IgD-negative memory B cell (primary cell): ENCODE data around the gene GLI3. TPM values are rescaled to one million over a fixed set of nuclear protein-coding genes. Genes with fewer than 3 reads are reported as not detected.

Source experiments
- H3K27ac Mint-ChIP-seq, 3 donors: one replicate each; pipeline ENCODE4 v1.8.0; 2020 to 2022; ENCODE audit warnings: mild to moderate bottlenecking in 3 of 3, mixed read lengths in 3 of 3, moderate library complexity in 1 of 3
- H3K27me3 Mint-ChIP-seq: one replicate; pipeline ENCODE4 v1.8.0; 2021; ENCODE audit warnings: mixed read lengths
- H3K36me3 Mint-ChIP-seq: one replicate; pipeline ENCODE4 v1.8.0; 2020; ENCODE audit warnings: mild to moderate bottlenecking, mixed read lengths
- H3K4me1 Mint-ChIP-seq, 3 donors: one replicate each; pipeline ENCODE4 v1.8.0; 2020 to 2022; ENCODE audit warnings: mixed read lengths in 3 of 3, mild to moderate bottlenecking in 1 of 3
- H3K4me3 Mint-ChIP-seq, 4 donors: one replicate each; pipeline ENCODE4 v1.8.0; 2020 to 2022; ENCODE audit warnings: mild to moderate bottlenecking in 4 of 4, mixed read lengths in 4 of 4, moderate library complexity in 3 of 4
- H3K9me3 Mint-ChIP-seq, 3 donors: one replicate each; pipeline ENCODE4 v1.8.0; 2020 to 2021; ENCODE audit warnings: mixed read lengths in 3 of 3, mild to moderate bottlenecking in 1 of 3
- polyA plus RNA-seq: library from polyadenylated mRNA; unstranded; fragments of 300-500 nt; fragmentation: Illumina TruSeq; gene quantifications from one replicate; pipeline ENCODE4 v1.2.3, GENCODE V29; 2021

GLI3 gene
- polyA plus RNA-seq, 1 donor from 2014 or later: not detected

- H3K27me3 Mint-ChIP-seq: peaks cover 13% of the 10 kb centered on the region
These were observed 220.5 kb downstream of the GLI3 start for GRCh38 chr7:42016517-42016916.

DNA sequence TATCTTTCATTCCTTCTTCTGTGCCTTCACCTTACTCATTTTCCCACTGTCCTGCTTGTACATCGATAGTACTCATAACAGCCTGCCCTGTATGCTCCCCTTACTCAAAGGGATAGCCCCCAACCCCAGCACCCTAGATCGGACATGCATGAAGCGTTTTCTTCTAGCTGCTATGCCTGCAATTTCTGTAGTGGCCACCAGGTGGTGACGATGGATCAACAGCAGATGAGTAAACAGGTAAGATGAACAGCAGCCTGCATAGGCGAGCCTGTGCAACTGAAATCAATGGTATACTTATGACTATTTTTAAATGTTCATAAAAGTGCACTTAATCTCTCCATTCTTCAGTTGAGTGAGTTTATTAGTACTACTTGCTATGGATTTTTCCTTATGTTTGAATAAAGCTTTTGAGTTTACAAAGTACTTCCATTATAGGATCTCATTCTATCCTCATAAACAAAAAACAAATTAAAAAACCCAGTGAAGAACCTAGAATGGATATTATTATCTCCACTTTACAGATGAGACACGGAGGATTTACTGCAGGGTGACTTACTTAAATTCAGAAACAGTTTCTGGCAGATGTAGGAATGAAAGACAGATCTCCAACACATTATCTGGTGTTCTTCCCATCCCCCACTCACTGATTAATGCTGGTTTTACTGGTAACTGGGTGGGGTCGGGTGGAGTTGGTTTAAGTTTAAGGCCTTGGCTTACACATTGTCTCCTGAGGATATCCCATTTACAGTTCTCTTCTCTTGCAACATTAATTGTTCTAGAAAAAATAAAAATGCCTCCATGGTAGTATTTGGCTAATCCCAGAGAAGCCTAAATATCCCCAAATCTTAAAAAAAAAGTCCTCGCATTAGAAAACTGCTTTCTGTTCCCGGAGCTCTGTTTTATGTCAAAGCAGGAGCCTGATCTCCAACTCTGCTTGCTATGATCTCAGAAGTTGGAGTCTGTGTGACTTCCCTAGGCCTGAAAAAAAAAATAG, 222.1 kb downstream of the GLI3 start:
- Mint-ChIP-seq H3K36me3 (peaks cover 8% of the 10 kb centered on the region), H3K9me3 (peaks cover 7 to 16% (median 11%) of the 10 kb centered on the region in 3 donors), H3K4me1 (peaks cover 6 to 16% (median 15%) of the 10 kb centered on the region in 3 donors), H3K4me3 (no peak overlapping the region), H3K27me3 (peaks cover 12% of the 10 kb centered on the region), H3K27ac (no peak overlapping the region)

More at GRCh38 chr7:42016517-42016916, 220.5 kb downstream of the GLI3 start:
- H3K27ac Mint-ChIP-seq: no peak overlapping the region
- H3K4me3 Mint-ChIP-seq: peak overlapping the region in 1 of 4 donors; percentile 74
- peaks cover 7 to 16% (median 11%) of the 10 kb centered on the region in 3 donors for H3K9me3 Mint-ChIP-seq
- peaks cover 6 to 16% (median 15%) of the 10 kb centered on the region in 3 donors for H3K4me1 Mint-ChIP-seq
- peaks cover 8% of the 10 kb centered on the region for H3K36me3 Mint-ChIP-seq

DNA sequence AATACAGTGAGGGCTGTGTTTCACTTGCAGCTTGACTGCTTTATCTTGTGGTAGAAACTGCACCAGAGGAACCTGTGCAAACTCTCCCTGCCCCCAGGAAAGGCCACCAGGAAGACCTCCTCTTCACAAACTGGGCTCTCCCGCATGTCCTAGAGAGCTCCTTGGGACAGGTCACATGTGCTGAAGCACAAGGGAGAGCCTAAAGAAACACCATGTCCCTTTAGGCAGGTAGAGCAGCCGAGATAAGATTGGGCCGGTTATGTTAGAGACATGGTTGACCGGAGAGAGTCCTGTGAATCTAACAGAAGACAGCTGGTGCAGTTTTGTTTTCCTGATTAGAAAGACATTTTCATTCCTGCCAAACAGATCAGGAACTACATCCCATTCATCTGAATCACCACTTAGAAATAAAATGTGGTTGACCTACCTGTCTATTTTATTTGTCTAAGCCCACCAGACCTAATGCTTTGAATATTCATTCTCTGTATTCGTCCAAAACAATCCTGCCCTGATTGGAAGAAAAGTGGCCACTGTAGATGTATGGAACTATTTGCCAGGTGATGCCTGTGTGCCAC, 224.1 kb downstream of the GLI3 start:
- Mint-ChIP-seq H3K27ac (no peak overlapping the region), H3K9me3 (peaks cover 7 to 16% (median 11%) of the 10 kb centered on the region in 3 donors), H3K4me1 (peaks cover 8 to 10% (median 9%) of the 10 kb centered on the region in 3 donors), H3K36me3 (peaks cover 8% of the 10 kb centered on the region), H3K4me3 (no peak overlapping the region), H3K27me3 (peaks cover 10% of the 10 kb centered on the region)

GRCh38 chr7:42012313-42012712, 224.7 kb downstream of the GLI3 start:
- Mint-ChIP-seq H3K27me3 (peaks cover 8% of the 10 kb centered on the region), H3K9me3 (peaks cover 7 to 16% (median 11%) of the 10 kb centered on the region in 3 donors), H3K36me3 (peaks cover 8% of the 10 kb centered on the region), H3K4me1 (peaks cover 3 to 4% (median 4%) of the 10 kb centered on the region in 3 donors), H3K27ac (no peak overlapping the region), H3K4me3 (no peak overlapping the region)

- Mint-ChIP-seq H3K27ac (no peak overlapping the region), H3K36me3 (peaks cover 8% of the 10 kb centered on the region), H3K27me3 (peaks cover 4% of the 10 kb centered on the region), H3K4me1 (peaks cover 0 to 3% (median 0%) of the 10 kb centered on the region in 3 donors), H3K9me3 (peaks cover 7 to 16% (median 11%) of the 10 kb centered on the region in 3 donors), H3K4me3 (no peak overlapping the region)
These were observed 225.2 kb downstream of the GLI3 start for GRCh38 chr7:42011846-42012245.

DNA sequence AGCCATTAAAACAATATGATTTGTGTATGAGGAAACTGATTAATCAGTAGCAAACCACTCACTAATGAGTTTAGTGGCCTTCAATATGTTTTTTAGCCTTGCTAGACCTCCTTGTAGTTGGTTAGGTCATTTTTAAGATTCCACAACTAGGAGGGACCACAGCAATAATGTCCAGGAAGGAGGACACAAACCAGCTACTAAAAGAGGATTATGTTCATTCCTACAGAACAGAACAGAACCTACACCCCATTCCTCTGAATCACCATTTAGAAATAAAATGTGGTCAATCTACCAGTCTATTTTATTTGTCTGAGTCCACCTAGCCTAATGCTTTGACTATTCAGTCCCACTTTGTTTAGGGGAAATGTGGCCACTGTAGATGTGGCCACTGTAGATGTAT, 226.3 kb downstream of the GLI3 start:
- H3K27me3 Mint-ChIP-seq: peaks cover 2% of the 10 kb centered on the region
- H3K9me3 Mint-ChIP-seq: peaks cover 3 to 16% (median 7%) of the 10 kb centered on the region in 3 donors
- H3K27ac Mint-ChIP-seq: no peak overlapping the region
- H3K36me3 Mint-ChIP-seq: peaks cover 6% of the 10 kb centered on the region
- H3K4me3 Mint-ChIP-seq: no peak overlapping the region
- H3K4me1 Mint-ChIP-seq: peaks cover 0 to 3% (median 0%) of the 10 kb centered on the region in 3 donors

- Mint-ChIP-seq H3K36me3 (no peaks in the 10 kb centered on the region), H3K4me1 (peaks cover 0 to 2% (median 0%) of the 10 kb centered on the region in 3 donors), H3K27ac (no peak overlapping the region), H3K9me3 (no peaks in the 10 kb centered on the region), H3K27me3 (peaks cover 2% of the 10 kb centered on the region), H3K4me3 (no peak overlapping the region)
These were observed 230.1 kb downstream of the GLI3 start for GRCh38 chr7:42006801-42007513.

DNA sequence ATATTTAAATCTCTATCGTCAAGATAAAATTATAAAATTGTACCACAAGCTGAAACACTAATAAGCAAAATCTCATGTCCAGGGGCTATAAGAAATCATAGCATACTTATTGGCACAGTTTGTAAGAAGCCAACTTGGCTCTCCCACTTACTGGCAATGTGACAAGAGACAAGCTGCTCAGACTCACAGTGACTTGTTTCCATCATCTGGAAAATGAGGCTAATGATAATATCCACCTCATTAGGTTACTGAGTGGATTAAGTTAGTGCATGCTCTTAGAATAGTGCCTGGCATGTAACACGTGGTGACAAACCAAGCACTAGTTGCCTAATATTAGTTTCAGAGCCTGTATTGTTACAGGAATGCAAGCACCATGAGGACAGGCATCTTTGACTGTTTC, 234.4 kb downstream of the GLI3 start:
- H3K36me3 Mint-ChIP-seq: peaks cover 2% of the 10 kb centered on the region
- H3K9me3 Mint-ChIP-seq: peaks cover 0 to 1% (median 0%) of the 10 kb centered on the region in 3 donors

GRCh38 chr7:41999736-42000283, 237.2 kb downstream of the GLI3 start:
- peaks cover 2% of the 10 kb centered on the region for H3K36me3 Mint-ChIP-seq
- H3K4me3 Mint-ChIP-seq: peak overlapping the region in 1 of 4 donors; percentile 42
- peaks cover 0 to 14% (median 7%) of the 10 kb centered on the region in 3 donors for H3K4me1 Mint-ChIP-seq
- H3K27me3 Mint-ChIP-seq: peaks cover 12% of the 10 kb centered on the region
- H3K27ac Mint-ChIP-seq: no peak overlapping the region
- peaks cover 0 to 1% (median 0%) of the 10 kb centered on the region in 3 donors for H3K9me3 Mint-ChIP-seq

More for the DNA sequence above, 234.4 kb downstream of the GLI3 start:
- Mint-ChIP-seq H3K27ac (no peak overlapping the region), H3K27me3 (peaks cover 12% of the 10 kb centered on the region), H3K4me1 (peaks cover 0 to 11% (median 6%) of the 10 kb centered on the region in 3 donors), H3K4me3 (no peak overlapping the region)

- H3K27ac Mint-ChIP-seq: no peak overlapping the region
- H3K36me3 Mint-ChIP-seq: peaks cover 2% of the 10 kb centered on the region
- H3K4me3 Mint-ChIP-seq: no peak overlapping the region
- peaks cover 0 to 1% (median 0%) of the 10 kb centered on the region in 3 donors for H3K9me3 Mint-ChIP-seq
- peaks cover 0 to 14% (median 7%) of the 10 kb centered on the region in 3 donors for H3K4me1 Mint-ChIP-seq
- H3K27me3 Mint-ChIP-seq: peaks cover 12% of the 10 kb centered on the region
These were observed 239.0 kb downstream of the GLI3 start for GRCh38 chr7:41998041-41998440.

DNA sequence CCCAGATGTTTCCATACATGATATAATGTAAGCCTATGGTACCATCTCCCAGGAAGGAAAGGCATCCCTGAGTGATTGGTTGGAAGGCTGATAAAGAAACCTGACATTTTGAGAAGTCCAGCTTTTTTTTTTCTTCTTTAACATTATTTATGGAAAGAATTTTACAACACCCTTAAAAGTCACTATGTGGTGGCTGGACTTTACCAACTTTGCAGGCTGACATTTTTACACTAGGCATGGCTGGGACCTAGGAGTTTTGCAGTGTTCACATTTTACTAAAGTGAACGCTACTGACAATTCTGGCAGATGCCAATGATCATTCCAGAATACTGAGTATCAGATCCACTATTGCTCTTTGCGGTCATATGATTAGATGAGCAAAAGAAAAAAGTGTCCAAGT, 239.9 kb downstream of the GLI3 start:
- H3K27ac Mint-ChIP-seq: no peak overlapping the region
- H3K36me3 Mint-ChIP-seq: peaks cover 2% of the 10 kb centered on the region
- peaks cover 12% of the 10 kb centered on the region for H3K27me3 Mint-ChIP-seq
- H3K4me1 Mint-ChIP-seq: peaks cover 0 to 14% (median 7%) of the 10 kb centered on the region in 3 donors
- peaks cover 0 to 1% (median 0%) of the 10 kb centered on the region in 3 donors for H3K9me3 Mint-ChIP-seq
- no peak overlapping the region for H3K4me3 Mint-ChIP-seq

GRCh38 chr7:41996381-41997035, 240.5 kb downstream of the GLI3 start:
- Mint-ChIP-seq H3K9me3 (peaks cover 0 to 1% (median 0%) of the 10 kb centered on the region in 3 donors), H3K36me3 (peaks cover 2% of the 10 kb centered on the region), H3K27ac (no peak overlapping the region), H3K27me3 (peaks cover 12% of the 10 kb centered on the region), H3K4me1 (peaks cover 0 to 14% (median 7%) of the 10 kb centered on the region in 3 donors), H3K4me3 (peak overlapping the region in 1 of 4 donors; percentile 10)

GRCh38 chr7:41995632-41996271, 241.3 kb downstream of the GLI3 start:
- H3K4me1 Mint-ChIP-seq: peaks cover 0 to 14% (median 7%) of the 10 kb centered on the region in 3 donors
- no peak overlapping the region for H3K4me3 Mint-ChIP-seq
- H3K9me3 Mint-ChIP-seq: peaks cover 0 to 1% (median 0%) of the 10 kb centered on the region in 3 donors
- peaks cover 2% of the 10 kb centered on the region for H3K36me3 Mint-ChIP-seq
- H3K27me3 Mint-ChIP-seq: peaks cover 12% of the 10 kb centered on the region
- no peak overlapping the region for H3K27ac Mint-ChIP-seq
